Measurements from ENCODE around the gene RAN. TPM values are rescaled to one million over a fixed set of nuclear protein-coding genes. Genes with fewer than 3 reads are reported as not detected.

Gene RAN
- 344 TPM for total RNA-seq
- long read RNA-seq, transcript RAN-212 (7 exons, 2,661 nt): major isoform, 348 of 386 reads
- long read RNA-seq, transcript RAN-203 (6 exons, 2,455 nt): minor isoform, 18 of 386 reads
- long read RNA-seq, transcript RAN-202 (6 exons, 1,530 nt): minor isoform, 7 of 386 reads
- long read RNA-seq, partial matches to known transcripts: 7 of 386 reads
- long read RNA-seq, other reads (novel, unspliced or antisense): 6 of 386 reads

DNA sequence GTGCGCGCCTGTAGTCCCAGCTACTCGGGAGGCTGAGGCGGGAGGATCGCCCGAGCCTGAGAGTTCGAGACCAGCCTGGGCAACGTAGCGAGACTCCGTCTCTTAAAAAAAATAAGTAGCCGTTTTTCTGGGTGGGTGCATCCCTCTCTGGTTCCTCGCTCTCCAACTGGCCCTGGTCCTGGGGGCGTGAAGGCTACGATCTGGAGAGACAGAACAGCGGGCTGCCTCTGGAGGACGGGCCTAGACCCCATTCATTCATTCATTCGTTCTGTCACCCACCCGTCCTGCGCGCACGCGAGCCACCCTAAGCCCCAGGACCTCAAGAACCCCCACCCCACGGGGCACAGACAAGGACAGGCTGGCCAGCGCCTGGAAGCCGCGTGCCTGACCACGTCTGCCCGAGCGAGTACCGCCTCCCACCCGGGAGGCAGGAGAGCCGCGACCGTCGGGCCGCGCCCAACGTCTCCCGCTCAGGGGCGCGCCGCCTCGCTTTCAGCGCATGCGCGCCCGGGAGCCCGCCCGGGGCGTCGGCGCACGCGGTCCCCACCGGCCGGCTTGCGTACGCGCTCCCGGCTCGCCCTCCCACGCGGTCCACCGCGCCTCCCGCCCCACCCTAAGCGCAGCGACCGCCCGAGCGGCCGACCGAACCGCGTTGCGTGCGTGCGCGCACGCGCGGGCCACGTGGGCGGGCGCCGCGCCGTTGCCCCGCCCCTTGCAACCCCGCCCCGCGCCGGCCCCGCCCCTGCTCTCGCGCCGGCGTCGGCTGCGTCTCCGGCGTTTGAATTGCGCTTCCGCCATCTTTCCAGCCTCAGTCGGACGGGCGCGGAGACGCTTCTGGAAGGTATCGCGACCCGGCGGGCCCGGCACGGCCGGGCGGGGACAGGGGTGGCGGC lies at the start of gene RAN:
Gene RAN, plus strand, starts transcription at position 781 of the 893 bp plus-strand sequence. CDS start 528 bp downstream, outside the sequence.
- intact Hi-C loops (cut with DNase I): loop anchor here (1.0 kb wide), 2 partner anchors 32 to 36 kb away; partner anchors contain the start of gene STX2
- peak; percentile 93 for DNase-seq (ENCODE audit: low spot score)

- intact Hi-C loops (cut with DNase I): no loop called here
These were observed 46.1 kb upstream of the RAN start for GRCh38 chr12:130825771-130826150.

DNA sequence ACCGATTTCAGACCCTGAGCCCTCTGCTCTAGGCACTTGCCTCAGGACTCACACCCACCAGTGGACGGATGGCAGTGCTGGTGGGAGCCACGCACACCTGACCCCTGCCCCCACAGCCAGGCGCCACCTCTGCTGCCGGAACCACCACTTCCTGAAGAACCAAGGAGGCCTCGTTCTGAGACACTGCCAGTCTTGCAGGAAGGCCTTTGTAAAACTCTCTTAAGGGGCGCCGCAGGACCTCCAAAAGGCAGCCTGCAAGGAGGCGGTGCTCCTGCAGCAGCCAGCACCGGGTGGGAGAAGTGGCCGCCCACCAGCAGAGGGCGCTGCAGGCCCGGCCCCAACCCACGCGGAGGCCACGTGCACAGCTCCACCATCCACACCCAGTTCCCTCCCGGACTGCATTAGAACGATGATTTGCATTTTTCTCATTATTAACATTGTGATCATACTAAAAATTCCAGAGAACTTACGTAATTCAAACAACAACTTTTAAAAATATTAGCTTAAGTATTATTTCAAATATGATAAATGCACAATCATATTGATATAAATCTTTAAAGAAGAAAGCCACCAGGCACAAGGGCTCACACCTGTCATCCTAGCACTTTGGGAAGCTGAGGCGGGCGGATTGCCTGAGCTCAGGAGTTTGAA lies 45.6 kb upstream of the RAN start:
- DNase-seq (ENCODE audit: low spot score): no peak
- intact Hi-C loops (cut with DNase I): no loop called here

More at GRCh38 chr12:130825771-130826150, 46.1 kb upstream of the RAN start:
- no peak for DNase-seq (ENCODE audit: low spot score)

- DNase-seq (ENCODE audit: low spot score): no peak
- intact Hi-C loops (cut with DNase I): no loop called here
These were observed 44.4 kb upstream of the RAN start for GRCh38 chr12:130827432-130827831.

GRCh38 chr12:130828895-130829294 lies 43.0 kb upstream of the RAN start:
- intact Hi-C loops (cut with DNase I): no loop called here

DNA sequence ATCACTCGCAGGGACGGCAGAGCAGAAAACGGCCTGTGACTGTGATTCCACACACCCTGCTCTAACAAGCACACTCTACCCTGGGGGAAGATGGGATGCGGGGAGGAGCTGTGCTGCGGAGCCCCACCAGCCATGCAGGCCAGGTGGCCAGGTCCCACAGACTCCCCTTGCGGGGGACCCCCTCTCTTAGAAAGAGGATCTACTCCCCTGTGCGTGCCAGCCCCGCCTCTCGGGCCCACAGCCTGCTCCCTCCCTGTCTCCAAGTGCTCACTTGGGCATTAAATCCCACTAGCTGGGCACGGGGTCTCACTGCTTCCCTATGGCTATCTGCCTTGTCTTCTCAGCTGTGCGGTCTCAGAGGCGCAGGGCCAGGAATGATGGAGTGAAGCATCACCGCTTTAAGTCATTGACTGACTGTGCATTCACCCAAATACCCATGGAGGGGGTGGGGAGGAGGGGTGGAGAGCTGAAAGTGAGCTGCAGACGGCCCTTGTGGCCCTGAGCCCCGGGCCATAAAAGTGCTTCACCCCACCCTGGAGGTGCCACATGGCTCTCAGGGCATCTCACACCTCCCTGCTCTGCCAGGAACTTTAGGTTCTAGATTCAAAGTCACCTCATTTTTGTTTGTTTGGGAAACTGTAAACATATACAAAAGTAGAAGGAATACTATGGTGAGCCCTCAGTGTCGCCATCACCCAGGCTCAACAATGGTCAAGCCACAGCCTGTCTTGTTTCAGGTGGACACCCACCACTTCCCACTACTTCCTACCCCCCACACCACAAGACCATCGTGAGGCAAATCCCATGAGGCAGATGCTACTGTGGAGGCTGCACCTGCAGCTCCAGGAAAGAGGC lies 42.2 kb upstream of the RAN start:
- intact Hi-C loops (cut with DNase I): no loop called here
- no peak for DNase-seq (ENCODE audit: low spot score)

More at GRCh38 chr12:130828895-130829294, 43.0 kb upstream of the RAN start:
- DNase-seq (ENCODE audit: low spot score): no peak

- intact Hi-C loops (cut with DNase I): no loop called here
- no peak for DNase-seq (ENCODE audit: low spot score)
These were observed 41.7 kb upstream of the RAN start for GRCh38 chr12:130830246-130830551.

DNA sequence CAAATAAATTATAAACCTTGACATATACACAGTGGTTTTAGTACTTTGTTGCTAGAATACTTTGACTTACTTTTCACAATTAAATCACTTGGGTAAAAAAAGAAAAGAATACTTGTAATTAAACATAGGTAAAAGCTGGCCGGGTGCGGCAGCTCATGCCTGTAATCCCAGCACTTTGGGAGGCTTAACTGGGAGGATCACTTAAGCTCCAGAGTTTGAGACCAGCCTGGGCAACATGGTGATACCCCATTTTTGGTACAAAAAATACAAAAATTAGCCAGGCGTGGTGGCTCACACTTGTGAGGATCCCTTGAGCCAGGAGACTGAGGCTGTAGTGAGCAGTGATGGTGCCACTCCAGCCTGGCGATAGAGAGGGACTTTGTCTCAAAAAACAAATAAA lies 40.6 kb upstream of the RAN start:
- intact Hi-C loops (cut with DNase I): no loop called here
- DNase-seq (ENCODE audit: low spot score): no peak

DNA sequence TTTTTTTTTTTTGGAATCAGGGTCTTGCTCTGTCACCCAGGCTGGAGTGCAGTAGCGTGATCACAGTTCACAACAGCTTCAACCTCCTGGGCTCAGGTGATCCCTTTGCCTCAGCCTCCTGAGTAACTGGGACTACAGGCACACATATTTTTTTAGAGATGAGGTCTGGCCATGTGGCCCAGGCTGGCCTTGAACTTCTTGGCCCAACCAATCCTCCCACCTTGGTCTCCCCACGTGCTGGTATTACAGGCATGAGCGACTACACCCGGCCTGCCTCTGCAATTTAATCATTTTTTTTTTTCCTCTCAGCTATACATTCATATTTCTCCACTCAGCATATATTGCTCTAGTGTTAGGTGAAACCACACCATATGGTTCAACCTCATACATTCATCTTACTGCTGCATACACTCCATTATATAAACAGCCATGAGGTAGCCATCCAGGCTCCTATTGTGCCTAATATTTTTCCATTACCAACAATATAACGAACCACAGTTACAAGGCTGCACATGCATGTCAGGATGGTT lies 39.9 kb upstream of the RAN start:
- intact Hi-C loops (cut with DNase I): no loop called here
- no peak for DNase-seq (ENCODE audit: low spot score)

- intact Hi-C loops (cut with DNase I): no loop called here
- DNase-seq (ENCODE audit: low spot score): no peak
These were observed 39.2 kb upstream of the RAN start for GRCh38 chr12:130832561-130833209.

DNA sequence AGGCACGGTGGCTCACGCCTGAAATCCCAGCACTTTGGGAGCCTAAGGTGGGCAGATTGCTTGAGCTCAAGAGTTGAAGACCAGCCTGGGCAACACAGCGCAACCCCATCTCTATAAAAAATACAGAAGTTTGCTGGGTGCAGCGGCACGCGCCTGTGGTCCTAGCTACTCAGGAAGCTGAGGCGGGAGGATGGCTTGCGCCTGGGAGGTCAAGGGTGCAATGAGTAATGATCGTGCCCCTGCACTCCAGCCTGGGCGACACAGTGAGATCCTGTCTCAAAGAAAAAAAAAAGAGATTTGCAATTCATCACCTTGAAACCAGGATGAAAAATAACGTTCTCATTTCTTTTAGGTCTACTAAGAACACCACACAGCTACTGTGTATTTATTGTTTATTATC lies 36.9 kb upstream of the RAN start:
- intact Hi-C loops (cut with DNase I): loop anchor here (1.0 kb wide), 1 partner anchor 37 kb away; the partner anchor contains the start of gene RAN
- no peak for DNase-seq (ENCODE audit: low spot score)

- intact Hi-C loops (cut with DNase I): loop anchor here (1.0 kb wide), 1 partner anchor 37 kb away; the partner anchor contains the start of gene RAN
- no peak for DNase-seq (ENCODE audit: low spot score)
These were observed 36.4 kb upstream of the RAN start for GRCh38 chr12:130835436-130835835.

DNA sequence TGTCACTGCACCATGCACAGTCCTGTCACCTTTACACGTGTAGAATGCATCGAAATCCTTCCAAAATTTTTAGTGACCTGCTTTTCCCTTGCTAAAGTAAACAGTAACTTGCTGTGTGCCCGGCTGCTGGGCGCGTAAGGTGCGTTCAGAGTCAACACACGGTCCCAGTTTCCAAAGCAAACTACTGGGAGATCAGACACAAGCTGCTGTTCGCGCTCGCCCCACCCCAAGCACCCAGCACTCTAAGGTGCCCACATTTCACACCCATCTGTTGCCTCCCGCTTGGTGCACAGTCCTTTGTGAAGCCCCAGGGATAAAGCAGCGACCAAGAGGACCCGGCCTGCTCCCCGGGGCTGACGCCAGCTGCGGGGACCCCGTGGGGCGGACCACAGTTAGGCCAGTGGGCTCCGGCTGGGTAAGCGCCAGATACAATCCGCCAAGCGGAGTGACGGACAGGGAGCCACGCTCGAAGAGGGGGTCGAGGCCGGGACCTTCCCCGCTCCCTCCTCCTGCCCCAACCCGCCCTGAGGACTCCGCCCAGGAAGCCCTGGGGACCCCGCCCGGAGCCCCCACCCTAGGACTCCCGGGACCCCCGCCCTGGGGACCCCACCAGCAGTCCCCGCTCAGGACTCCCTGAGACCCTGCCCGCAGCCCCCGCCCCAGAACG lies 33.4 kb upstream of the RAN start:
- peak; percentile 79 for DNase-seq (ENCODE audit: low spot score)

DNA sequence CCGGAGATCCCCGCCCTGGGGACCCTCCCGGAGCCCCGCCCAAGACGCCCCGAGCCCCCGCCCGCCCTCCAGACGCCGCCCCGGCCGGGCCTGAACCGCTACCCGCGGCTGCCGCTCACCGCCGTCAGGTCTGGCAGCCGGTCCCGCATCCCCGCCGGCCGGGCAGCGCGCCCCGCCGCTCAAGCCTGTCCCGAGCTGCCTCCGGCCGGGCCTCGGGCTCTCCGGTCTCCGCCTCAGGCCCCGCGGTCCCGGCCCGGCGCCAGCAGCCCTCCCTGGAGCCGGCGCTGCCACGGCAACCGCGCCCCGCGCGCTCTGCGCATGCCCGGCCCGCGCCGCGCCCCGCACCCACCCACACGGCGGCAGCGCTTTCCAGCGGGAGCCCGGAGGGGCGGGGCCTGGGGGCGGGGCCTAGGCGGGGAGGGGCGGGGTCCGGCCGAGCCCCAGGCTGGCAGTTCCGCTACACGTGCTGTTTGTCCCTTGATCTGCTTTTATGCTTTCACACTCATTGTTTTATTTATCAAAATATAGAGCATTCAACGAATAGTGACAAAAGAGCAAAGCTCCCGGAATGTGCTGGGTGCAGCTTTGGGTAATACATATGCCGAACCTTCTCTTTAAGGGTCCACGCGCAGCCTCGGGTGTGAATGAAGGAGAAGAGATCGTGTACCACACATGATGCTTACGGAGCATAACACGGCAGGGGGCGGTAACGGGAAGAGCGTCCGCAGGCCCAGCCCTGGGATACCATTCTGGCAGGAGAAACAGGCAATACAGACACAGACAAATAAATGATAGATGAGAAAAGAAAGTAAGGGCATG lies 32.7 kb upstream of the RAN start, which contains the start of gene STX2:
Gene STX2, minus strand, starts transcription at position 300 of the 819 bp plus-strand sequence. Its CDS starts 151 bp downstream, at position 149.
- intact Hi-C loops (cut with DNase I): loop anchor here (1.0 kb wide), 1 partner anchor 32 kb away; no protein-coding TSS in a partner anchor
- peak; percentile 94 for DNase-seq (ENCODE audit: low spot score)

More for the DNA sequence above, 33.4 kb upstream of the RAN start:
- intact Hi-C loops (cut with DNase I): no loop called here

DNA sequence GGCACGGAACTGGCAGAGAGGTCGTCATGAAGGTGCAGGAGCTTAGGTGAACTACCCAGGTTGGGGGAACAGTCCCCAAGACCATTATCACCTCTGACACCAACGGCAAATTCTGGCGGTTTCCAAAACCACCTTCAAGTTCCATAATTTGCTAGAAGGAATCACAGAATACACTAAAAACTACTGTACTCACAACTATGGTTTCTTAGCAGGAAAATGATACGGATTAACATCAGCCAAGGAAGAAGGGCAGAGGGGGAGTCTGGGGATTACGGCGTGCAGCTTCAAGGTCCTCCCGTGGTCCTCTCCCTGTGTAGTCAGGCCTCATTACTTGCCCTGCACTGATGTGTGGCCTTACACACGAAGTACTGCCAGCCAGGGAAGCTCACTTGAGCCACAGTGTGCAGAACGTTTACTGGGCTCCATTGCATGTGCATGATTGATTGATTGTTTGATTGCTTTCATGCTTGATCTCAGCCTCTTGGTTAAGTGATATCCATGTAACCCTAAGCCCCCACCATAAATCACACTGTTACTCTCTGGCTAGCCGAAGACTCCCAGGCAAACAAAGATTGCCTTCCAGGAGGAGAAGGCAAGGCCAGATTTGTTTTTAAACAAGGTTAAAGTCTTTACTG lies 32.0 kb upstream of the RAN start:
- no peak for DNase-seq (ENCODE audit: low spot score)
- intact Hi-C loops (cut with DNase I): loop anchor here (1.0 kb wide), 1 partner anchor 31 kb away; no protein-coding TSS in a partner anchor

GRCh38 chr12:130846369-130846768 lies 25.5 kb upstream of the RAN start:
- no peak for DNase-seq (ENCODE audit: low spot score)
- intact Hi-C loops (cut with DNase I): no loop called here

DNA sequence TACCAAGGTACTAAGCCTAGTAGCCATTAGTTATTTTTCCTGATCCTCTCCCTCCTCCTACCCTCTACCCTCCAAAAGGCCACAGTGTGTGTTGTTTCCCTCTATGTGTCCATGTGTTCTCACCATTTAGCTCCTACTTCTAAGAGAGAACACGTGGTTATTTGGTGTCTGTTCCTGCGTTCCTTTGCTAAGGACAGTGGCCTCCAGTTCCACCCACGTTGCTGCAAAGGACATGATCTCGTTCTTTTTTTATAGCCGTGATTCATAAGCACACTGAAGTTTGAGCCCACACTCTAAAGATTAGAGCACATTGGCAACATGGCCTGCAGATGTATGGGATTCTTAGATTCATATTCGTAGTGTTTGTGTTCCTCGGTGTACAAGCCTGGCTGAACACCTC lies 24.8 kb upstream of the RAN start:
- intact Hi-C loops (cut with DNase I): no loop called here
- no peak for DNase-seq (ENCODE audit: low spot score)

All from cardiac septum (tissue), 1 donor.